Activated naive CD8-positive, alpha-beta T cell treated with anti-CD3 and anti-CD28 coated beads, Interleukin-2, amount 10 ng/mL, durations not matched to agents 7 days and 5 days (primary cell): ENCODE measurements around the gene CEP162. TPM values are rescaled to one million over a fixed set of nuclear protein-coding genes. Genes with fewer than 3 reads are reported as not detected.
A peak's percentile ranks its signal among the peaks of the same experiment; 100 is the strongest.
"Not testable (repeated sequence)": the region's sequence is repeated elsewhere in the genome, so short reads cannot be mapped to it uniquely, and the experiment has no call there.

Source experiments
- ATAC-seq: fragments of 150-1000 bp; cut with Tn5 transposase; one replicate; pipeline ENCODE4 v1.10.0; 2021; ENCODE audit warnings: low read depth, moderate library complexity
- POLR2A ChIA-PET: fragments of 350-600 bp; sonication (Branson Sonifier 250); formaldehyde crosslinking; loops from one replicate; lab custom pipeline; 2021; ENCODE audit warnings: antibody characterized with exemption; lab: Charles Lee
- DNase-seq: peaks from one replicate; pipeline ENCODE4 v3.0.0; 2021
- H3K27ac Mint-ChIP-seq: one replicate; pipeline ENCODE4 v1.8.0; 2022; ENCODE audit warnings: mild to moderate bottlenecking, mixed read lengths
- H3K27me3 Mint-ChIP-seq: one replicate; pipeline ENCODE4 v1.8.0; 2022; ENCODE audit warnings: mild to moderate bottlenecking, moderate library complexity, mixed read lengths
- H3K36me3 Mint-ChIP-seq: one replicate; pipeline ENCODE4 v1.8.0; 2021; ENCODE audit warnings: mild to moderate bottlenecking, mixed read lengths
- H3K4me1 Mint-ChIP-seq: one replicate; pipeline ENCODE4 v1.8.0; 2021; ENCODE audit warnings: mixed read lengths
- H3K4me3 Mint-ChIP-seq: one replicate; pipeline ENCODE4 v1.8.0; 2022; ENCODE audit warnings: mild to moderate bottlenecking, moderate library complexity, mixed read lengths
- H3K9me3 Mint-ChIP-seq: one replicate; pipeline ENCODE4 v1.8.0; 2021; ENCODE audit warnings: mixed read lengths
- total RNA-seq, 2 experiments: library from RNA; stranded (reverse); gene quantifications; one replicate each; pipeline ENCODE4 v1.2.3, GENCODE V29; 2021

CEP162 gene
- total RNA-seq, 2 experiments from 2014 or later, result 8.3 to 9.4 TPM

GRCh38 chr6:84253380-84253779, 25.9 kb upstream of the CEP162 start:
- DNase-seq (no peak), ATAC-seq (no peak)
- Mint-ChIP-seq H3K4me1 (peaks cover 1% of the 10 kb centered on the region), H3K27me3 (peaks cover 13% of the 10 kb centered on the region), H3K4me3 (no peak overlapping the region), H3K36me3 (no peaks in the 10 kb centered on the region), H3K9me3 (no peaks in the 10 kb centered on the region), H3K27ac (no peak overlapping the region)
- POLR2A ChIA-PET, result no interaction called here

GRCh38 chr6:84251891-84252539, 24.6 kb upstream of the CEP162 start:
- peaks cover 1% of the 10 kb centered on the region for H3K4me1 Mint-ChIP-seq
- DNase-seq (no peak), ATAC-seq (no peak)
- no peak overlapping the region for H3K27ac Mint-ChIP-seq
- no peaks in the 10 kb centered on the region for H3K36me3 Mint-ChIP-seq
- H3K9me3 Mint-ChIP-seq, result no peaks in the 10 kb centered on the region
- POLR2A ChIA-PET, result no interaction called here
- H3K4me3 Mint-ChIP-seq, result no peak overlapping the region
- H3K27me3 Mint-ChIP-seq, result peaks cover 20% of the 10 kb centered on the region

GRCh38 chr6:84249724-84250123, 22.3 kb upstream of the CEP162 start:
- POLR2A ChIA-PET, result no interaction called here
- Mint-ChIP-seq H3K4me1 (peaks cover 1% of the 10 kb centered on the region), H3K36me3 (no peaks in the 10 kb centered on the region), H3K9me3 (no peaks in the 10 kb centered on the region), H3K4me3 (no peak overlapping the region), H3K27me3 (peaks cover 19% of the 10 kb centered on the region), H3K27ac (no peak overlapping the region)
- ATAC-seq (no peak), DNase-seq (no peak)

- ATAC-seq, H3K4me3 Mint-ChIP-seq, H3K4me1 Mint-ChIP-seq, H3K36me3 Mint-ChIP-seq, H3K9me3 Mint-ChIP-seq, H3K27ac Mint-ChIP-seq, POLR2A ChIA-PET, DNase-seq: not testable (repeated sequence)
- peaks cover 15% of the 10 kb centered on the region for H3K27me3 Mint-ChIP-seq
Measured at GRCh38 chr6:84244416-84245081, 17.1 kb upstream of the CEP162 start.

- DNase-seq, result no peak
- no peak overlapping the region for H3K4me3 Mint-ChIP-seq
- H3K9me3 Mint-ChIP-seq, result no peaks in the 10 kb centered on the region
- H3K27me3 Mint-ChIP-seq, result peaks cover 9% of the 10 kb centered on the region
- no peak for ATAC-seq
- H3K36me3 Mint-ChIP-seq, result no peaks in the 10 kb centered on the region
- H3K4me1 Mint-ChIP-seq, result no peaks in the 10 kb centered on the region
- no peak overlapping the region for H3K27ac Mint-ChIP-seq
- POLR2A ChIA-PET, result interaction anchor here (0.6 kb wide), 1 partner anchor 585 kb away, joined by 3 read pairs; no protein-coding TSS in a partner anchor
Measured at GRCh38 chr6:84243240-84243639, 15.8 kb upstream of the CEP162 start.

- ATAC-seq (no peak), DNase-seq (no peak)
- Mint-ChIP-seq H3K4me1 (no peaks in the 10 kb centered on the region), H3K27ac (no peak overlapping the region), H3K4me3 (no peak overlapping the region), H3K27me3 (peaks cover 4% of the 10 kb centered on the region), H3K9me3 (no peaks in the 10 kb centered on the region), H3K36me3 (no peaks in the 10 kb centered on the region)
- POLR2A ChIA-PET, result no interaction called here
Measured at GRCh38 chr6:84242265-84242664, 14.8 kb upstream of the CEP162 start.

- Mint-ChIP-seq H3K9me3 (no peaks in the 10 kb centered on the region), H3K4me3 (peak overlapping the region; percentile 93), H3K36me3 (peaks cover 2% of the 10 kb centered on the region), H3K27me3 (peaks cover 10% of the 10 kb centered on the region), H3K4me1 (peaks cover 15% of the 10 kb centered on the region), H3K27ac (peak overlapping the region; percentile 84)
- no peak for ATAC-seq
- POLR2A ChIA-PET, result interaction anchor here (1.3 to 2.0 kb wide), 2 partner anchors 368 to 1450 kb away, joined by 4 to 9 read pairs; partner anchors contain the start of gene CYB5R4
- no peak for DNase-seq
Measured at GRCh38 chr6:84228198-84228543, 728 bp upstream of the CEP162 start.

GRCh38 chr6:84227044-84227433, 404 bp downstream of the CEP162 start:
- Mint-ChIP-seq H3K9me3 (no peaks in the 10 kb centered on the region), H3K27me3 (peaks cover 8% of the 10 kb centered on the region), H3K36me3 (peaks cover 2% of the 10 kb centered on the region), H3K27ac (peak overlapping the region; percentile 84), H3K4me1 (peaks cover 15% of the 10 kb centered on the region), H3K4me3 (peak overlapping the region; percentile 93)
- POLR2A ChIA-PET, result interaction anchor here (1.3 to 2.0 kb wide), 2 partner anchors 367 to 1451 kb away, joined by 4 to 9 read pairs; partner anchors contain the start of gene CYB5R4
- ATAC-seq (no peak), DNase-seq (no peak)

- POLR2A ChIA-PET, result no interaction called here
- Mint-ChIP-seq H3K27me3 (peaks cover 2% of the 10 kb centered on the region), H3K4me3 (no peak overlapping the region), H3K9me3 (no peaks in the 10 kb centered on the region), H3K4me1 (peaks cover 15% of the 10 kb centered on the region), H3K27ac (no peak overlapping the region), H3K36me3 (peaks cover 2% of the 10 kb centered on the region)
- ATAC-seq, result no peak
- DNase-seq, result no peak
Measured at GRCh38 chr6:84224251-84224650, 3.2 kb downstream of the CEP162 start.

- H3K27ac Mint-ChIP-seq, DNase-seq, H3K36me3 Mint-ChIP-seq, POLR2A ChIA-PET, H3K4me3 Mint-ChIP-seq, H3K9me3 Mint-ChIP-seq, H3K27me3 Mint-ChIP-seq, ATAC-seq: not testable (repeated sequence)
- peaks cover 14% of the 10 kb centered on the region for H3K4me1 Mint-ChIP-seq
Measured at GRCh38 chr6:84223608-84224007, 3.8 kb downstream of the CEP162 start.

- no peak for DNase-seq
- ATAC-seq, result no peak
- H3K27me3 Mint-ChIP-seq, result no peaks in the 10 kb centered on the region
- H3K27ac Mint-ChIP-seq, result no peak overlapping the region
- H3K9me3 Mint-ChIP-seq, result no peaks in the 10 kb centered on the region
- H3K4me3 Mint-ChIP-seq, result no peak overlapping the region
- POLR2A ChIA-PET, result no interaction called here
- peaks cover 11% of the 10 kb centered on the region for H3K4me1 Mint-ChIP-seq
- H3K36me3 Mint-ChIP-seq, result peaks cover 2% of the 10 kb centered on the region
Measured at GRCh38 chr6:84222426-84222825, 5.0 kb downstream of the CEP162 start.

GRCh38 chr6:84220809-84221409, 6.5 kb downstream of the CEP162 start:
- POLR2A ChIA-PET, result no interaction called here
- no peaks in the 10 kb centered on the region for H3K27me3 Mint-ChIP-seq
- H3K27ac Mint-ChIP-seq, result no peak overlapping the region
- no peak overlapping the region for H3K4me3 Mint-ChIP-seq
- ATAC-seq (no peak), DNase-seq (no peak)
- H3K9me3 Mint-ChIP-seq, result no peaks in the 10 kb centered on the region
- H3K4me1 Mint-ChIP-seq, result peaks cover 2% of the 10 kb centered on the region
- H3K36me3 Mint-ChIP-seq, result peaks cover 2% of the 10 kb centered on the region

- POLR2A ChIA-PET, result no interaction called here
- Mint-ChIP-seq H3K4me1 (no peaks in the 10 kb centered on the region), H3K27ac (no peak overlapping the region)
Measured at GRCh38 chr6:84218091-84218490, 9.4 kb downstream of the CEP162 start.

GRCh38 chr6:84213217-84213616, 14.2 kb downstream of the CEP162 start:
- H3K36me3 Mint-ChIP-seq, result peaks cover 5% of the 10 kb centered on the region
- POLR2A ChIA-PET, result no interaction called here
- H3K4me3 Mint-ChIP-seq, result no peak overlapping the region
- no peak overlapping the region for H3K27ac Mint-ChIP-seq
- ATAC-seq (no peak), DNase-seq (no peak)
- H3K9me3 Mint-ChIP-seq, result no peaks in the 10 kb centered on the region
- no peaks in the 10 kb centered on the region for H3K27me3 Mint-ChIP-seq
- no peaks in the 10 kb centered on the region for H3K4me1 Mint-ChIP-seq

More at GRCh38 chr6:84218091-84218490, 9.4 kb downstream of the CEP162 start:
- no peaks in the 10 kb centered on the region for H3K36me3 Mint-ChIP-seq
- H3K27me3 Mint-ChIP-seq, result no peaks in the 10 kb centered on the region
- ATAC-seq, result no peak
- H3K4me3 Mint-ChIP-seq, result no peak overlapping the region
- DNase-seq, result no peak
- no peaks in the 10 kb centered on the region for H3K9me3 Mint-ChIP-seq
